ENCODE data around the gene MRPL36. TPM values are rescaled to one million over a fixed set of nuclear protein-coding genes. Genes with fewer than 3 reads are reported as not detected.

MRPL36 gene
- total RNA-seq, 2 donors from 2014 or later, result 47.9 to 66.3 TPM

DNA sequence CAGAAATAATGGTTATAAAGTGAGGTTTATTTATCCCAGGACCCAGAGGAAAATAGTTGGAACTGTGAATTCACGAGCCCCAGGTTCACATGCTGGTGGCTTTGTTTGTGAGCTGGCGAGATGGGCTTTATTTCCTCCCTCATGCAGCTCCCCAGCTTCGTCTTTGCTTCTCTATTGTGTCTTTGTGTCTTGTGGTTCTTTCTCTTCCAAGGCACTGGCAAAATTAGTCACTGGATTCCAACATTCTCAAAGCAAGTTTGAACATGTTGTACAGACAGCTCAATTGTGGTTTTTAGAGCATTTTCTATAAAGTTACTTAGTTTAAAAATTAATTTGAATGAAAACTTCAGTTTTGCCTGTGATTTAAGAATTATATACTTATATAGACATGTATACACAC is 8.8 kb upstream of the MRPL36 start:
- Histone ChIP-seq H3K4me3 (no peak overlapping the region), H3K4me1 (replicated peaks) (no peaks in the 10 kb centered on the region), H3K9me3 (no peaks in the 10 kb centered on the region), H3K36me3 (peaks cover 7 to 9% of the 10 kb centered on the region in 2 donors), H3K27me3 (replicated peaks; ENCODE audit: insufficient read depth) (no peaks in the 10 kb centered on the region), H3K27ac (no peak overlapping the region)
- TF ChIP-seq, protein P1, sequence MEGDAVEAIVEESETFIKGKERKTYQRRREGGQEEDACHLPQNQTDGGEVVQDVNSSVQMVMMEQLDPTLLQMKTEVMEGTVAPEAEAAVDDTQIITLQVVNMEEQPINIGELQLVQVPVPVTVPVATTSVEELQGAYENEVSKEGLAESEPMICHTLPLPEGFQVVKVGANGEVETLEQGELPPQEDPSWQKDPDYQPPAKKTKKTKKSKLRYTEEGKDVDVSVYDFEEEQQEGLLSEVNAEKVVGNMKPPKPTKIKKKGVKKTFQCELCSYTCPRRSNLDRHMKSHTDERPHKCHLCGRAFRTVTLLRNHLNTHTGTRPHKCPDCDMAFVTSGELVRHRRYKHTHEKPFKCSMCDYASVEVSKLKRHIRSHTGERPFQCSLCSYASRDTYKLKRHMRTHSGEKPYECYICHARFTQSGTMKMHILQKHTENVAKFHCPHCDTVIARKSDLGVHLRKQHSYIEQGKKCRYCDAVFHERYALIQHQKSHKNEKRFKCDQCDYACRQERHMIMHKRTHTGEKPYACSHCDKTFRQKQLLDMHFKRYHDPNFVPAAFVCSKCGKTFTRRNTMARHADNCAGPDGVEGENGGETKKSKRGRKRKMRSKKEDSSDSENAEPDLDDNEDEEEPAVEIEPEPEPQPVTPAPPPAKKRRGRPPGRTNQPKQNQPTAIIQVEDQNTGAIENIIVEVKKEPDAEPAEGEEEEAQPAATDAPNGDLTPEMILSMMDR (IDR thresholded peaks at IDR 0.05), result no peak
- no peak for TF ChIP-seq POLR2AphosphoS5 (IDR thresholded peaks at IDR 0.05)
- TF ChIP-seq POLR2A (IDR thresholded peaks at IDR 0.05), result no peak
- intact Hi-C loops (cut with DNase I), result no loop called here
- 37% methylated on average over 3 of the region's 3 CpGs for WGBS
- no peak for DNase-seq (ENCODE audit: low spot score)

DNA sequence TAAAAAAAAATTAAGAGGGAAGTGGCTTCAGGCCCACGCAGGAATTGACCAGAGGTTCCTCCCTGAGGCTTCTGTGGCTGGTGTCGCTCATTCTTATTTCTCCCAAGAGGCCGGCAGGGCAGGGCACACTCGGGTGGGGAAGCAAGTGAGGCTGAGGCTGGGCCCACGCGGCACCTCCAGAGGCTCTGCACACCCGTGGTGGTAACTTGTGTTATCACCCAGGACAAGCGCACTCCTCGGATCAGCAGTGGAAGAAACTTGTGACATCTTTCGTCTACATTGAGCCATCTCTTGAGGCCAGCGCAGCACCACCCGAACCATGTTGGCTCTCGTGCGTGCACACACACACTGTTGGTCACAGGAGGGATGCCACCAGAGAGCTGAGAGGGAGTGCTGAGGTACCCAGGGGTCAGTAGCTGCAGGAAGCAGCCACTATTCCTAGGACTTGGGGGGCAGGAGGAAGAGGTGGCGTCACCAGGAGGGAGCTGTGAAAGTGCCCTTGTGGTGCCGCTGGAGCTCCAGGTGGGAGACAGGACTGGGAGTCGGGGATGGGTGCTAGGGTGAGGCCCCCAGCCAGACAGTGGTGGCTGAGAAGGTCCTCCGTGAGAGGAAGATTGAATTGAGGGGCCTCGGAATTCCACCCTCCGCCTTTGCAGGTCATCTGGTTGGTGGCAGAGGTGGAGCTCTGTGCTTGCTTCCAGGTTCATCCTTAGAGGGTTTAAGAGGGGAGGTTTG is 8.0 kb upstream of the MRPL36 start:
- H3K27ac ChIP-seq, result no peak overlapping the region
- H3K4me1 ChIP-seq (replicated peaks), result no peaks in the 10 kb centered on the region
- TF ChIP-seq POLR2A (IDR thresholded peaks at IDR 0.05) (no peak), POLR2AphosphoS5 (IDR thresholded peaks at IDR 0.05) (no peak)
- TF ChIP-seq, protein P1 (IDR thresholded peaks at IDR 0.05), result no peak
- DNase-seq (ENCODE audit: low spot score), result no peak
- WGBS, result 95% methylated on average over 20 of the region's 20 CpGs
- intact Hi-C loops (cut with DNase I), result no loop called here
- peaks cover 7 to 9% of the 10 kb centered on the region in 2 donors for H3K36me3 ChIP-seq
- no peaks in the 10 kb centered on the region for H3K9me3 ChIP-seq
- H3K4me3 ChIP-seq, result no peak overlapping the region
- no peaks in the 10 kb centered on the region for H3K27me3 ChIP-seq (replicated peaks; ENCODE audit: insufficient read depth)

DNA sequence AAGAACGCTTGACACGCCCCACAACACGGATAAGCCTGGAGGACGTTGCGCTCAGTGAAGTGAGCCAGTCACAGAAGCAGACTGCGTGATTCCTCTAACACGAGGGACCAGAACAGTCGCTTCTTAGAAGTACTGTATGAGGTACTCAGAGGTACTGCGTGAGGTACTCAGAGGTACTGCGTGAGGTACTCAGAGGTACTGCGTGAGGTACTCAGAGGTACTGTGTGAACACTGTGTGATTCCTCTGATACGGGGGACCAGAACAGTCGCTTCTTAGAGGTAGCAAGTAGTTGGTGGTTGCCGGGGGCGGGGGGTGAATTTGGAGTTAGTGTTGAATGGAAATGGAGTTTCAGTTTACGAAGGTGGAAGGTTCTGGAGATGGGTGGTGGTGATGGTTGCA is 7.3 kb upstream of the MRPL36 start:
- no peak for TF ChIP-seq POLR2AphosphoS5 (IDR thresholded peaks at IDR 0.05)
- no peak for TF ChIP-seq POLR2A (IDR thresholded peaks at IDR 0.05)
- TF ChIP-seq, protein P1 (IDR thresholded peaks at IDR 0.05), result no peak
- intact Hi-C loops (cut with DNase I), result no loop called here
- no peak for DNase-seq (ENCODE audit: low spot score)
- Histone ChIP-seq H3K4me1 (replicated peaks) (no peaks in the 10 kb centered on the region), H3K9me3 (no peaks in the 10 kb centered on the region), H3K27ac (no peak overlapping the region), H3K4me3 (no peak overlapping the region), H3K27me3 (replicated peaks; ENCODE audit: insufficient read depth) (no peaks in the 10 kb centered on the region), H3K36me3 (peaks cover 7 to 9% of the 10 kb centered on the region in 2 donors)
- 91% methylated on average over 16 of the region's 16 CpGs for WGBS

DNA sequence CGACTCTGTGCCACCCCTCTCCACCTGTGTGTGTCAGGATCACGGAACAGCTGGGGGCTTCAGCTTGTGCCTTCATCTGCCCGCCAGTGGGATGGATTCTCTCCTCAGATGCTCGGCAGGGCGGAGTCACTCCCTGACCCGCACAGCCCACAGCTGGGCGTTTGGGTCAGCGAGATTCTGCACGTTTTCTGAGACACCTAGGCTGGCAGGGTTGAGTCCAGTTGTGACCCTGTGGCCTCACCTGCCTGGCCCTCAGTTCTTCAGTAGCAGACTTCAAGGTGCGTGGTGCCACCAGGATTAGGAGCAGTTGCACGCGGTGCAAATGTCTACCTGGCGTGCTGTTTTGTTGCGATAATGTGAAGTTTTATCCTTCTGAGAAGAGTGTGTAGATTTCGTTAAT is 6.6 kb upstream of the MRPL36 start:
- Histone ChIP-seq H3K27ac (no peak overlapping the region), H3K27me3 (replicated peaks; ENCODE audit: insufficient read depth) (no peaks in the 10 kb centered on the region), H3K4me3 (no peak overlapping the region), H3K9me3 (no peaks in the 10 kb centered on the region), H3K4me1 (replicated peaks) (no peaks in the 10 kb centered on the region), H3K36me3 (peaks cover 7 to 9% of the 10 kb centered on the region in 2 donors)
- WGBS, result 93% methylated on average over 15 of the region's 15 CpGs
- TF ChIP-seq, protein P1 (IDR thresholded peaks at IDR 0.05), result no peak
- TF ChIP-seq POLR2AphosphoS5 (IDR thresholded peaks at IDR 0.05) (no peak), POLR2A (IDR thresholded peaks at IDR 0.05) (no peak)
- intact Hi-C loops (cut with DNase I), result no loop called here
- DNase-seq (ENCODE audit: low spot score), result no peak

DNA sequence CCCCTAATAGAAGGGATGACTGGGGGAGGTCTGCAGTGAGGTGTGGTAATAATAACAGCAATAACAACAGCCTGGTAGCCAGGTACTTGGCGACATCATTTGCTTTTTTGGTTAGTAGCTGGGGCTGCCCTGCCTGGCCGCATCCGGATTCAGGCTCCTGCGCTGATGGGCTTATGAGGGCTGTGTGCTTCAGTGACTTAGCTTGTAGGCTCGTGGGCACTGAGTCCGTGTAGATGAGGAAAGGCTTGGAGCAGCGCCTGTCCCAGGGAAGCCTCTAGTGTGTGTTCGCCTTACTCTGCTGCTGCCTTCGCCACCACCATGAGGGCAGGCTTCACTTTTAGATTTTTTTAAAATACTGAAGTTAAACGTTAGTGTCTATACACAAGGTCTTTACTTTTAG is 6.1 kb upstream of the MRPL36 start:
- peaks cover 7 to 9% of the 10 kb centered on the region in 2 donors for H3K36me3 ChIP-seq
- intact Hi-C loops (cut with DNase I), result no loop called here
- H3K27me3 ChIP-seq (replicated peaks; ENCODE audit: insufficient read depth), result no peaks in the 10 kb centered on the region
- H3K4me1 ChIP-seq (replicated peaks), result no peaks in the 10 kb centered on the region
- 95% methylated on average over 10 of the region's 10 CpGs for WGBS
- no peaks in the 10 kb centered on the region for H3K9me3 ChIP-seq
- TF ChIP-seq POLR2AphosphoS5 (IDR thresholded peaks at IDR 0.05) (no peak), POLR2A (IDR thresholded peaks at IDR 0.05) (no peak)
- TF ChIP-seq, protein P1 (IDR thresholded peaks at IDR 0.05), result no peak
- no peak for DNase-seq (ENCODE audit: low spot score)
- no peak overlapping the region for H3K4me3 ChIP-seq
- no peak overlapping the region for H3K27ac ChIP-seq
